ENCODE measurements around the gene AR. TPM values are rescaled to one million over a fixed set of nuclear protein-coding genes. Genes with fewer than 3 reads are reported as not detected.

Gene AR
- total RNA-seq: 22.8 and 24.1 TPM in 2 replicates
- 6.1 TPM for polyA plus RNA-seq (2012)

GRCh38 chrX:67543818-67544217 is at the start of gene AR:
Gene AR (plus strand): TSS chrX:67544021. CDS start chrX:67545147, 1,126 bp downstream.
- DNase-seq (ENCODE audit: low read depth): peak; percentile 83

GRCh38 chrX:67500617-67501016 is 43.2 kb upstream of the AR start:
- no peak for DNase-seq (ENCODE audit: low read depth)

- DNase-seq (ENCODE audit: low read depth): no peak
Measured at GRCh38 chrX:67503004-67503403, 40.8 kb upstream of the AR start.

- no peak for DNase-seq (ENCODE audit: low read depth)
Measured at GRCh38 chrX:67503453-67503852, 40.4 kb upstream of the AR start.

GRCh38 chrX:67520671-67521070 is 23.1 kb upstream of the AR start:
- no peak for DNase-seq (ENCODE audit: low read depth)

- DNase-seq (ENCODE audit: low read depth): peak; percentile 42
Measured at GRCh38 chrX:67523002-67523681, 20.7 kb upstream of the AR start.

- DNase-seq (ENCODE audit: low read depth): peak; percentile 5
Measured at GRCh38 chrX:67523932-67524331, 19.9 kb upstream of the AR start.

GRCh38 chrX:67524428-67524827 is 19.4 kb upstream of the AR start:
- DNase-seq (ENCODE audit: low read depth): no peak

GRCh38 chrX:67524950-67525691 is 18.7 kb upstream of the AR start:
- peak; percentile 12 for DNase-seq (ENCODE audit: low read depth)

- DNase-seq (ENCODE audit: low read depth): no peak
Measured at GRCh38 chrX:67536564-67536963, 7.3 kb upstream of the AR start.

GRCh38 chrX:67538383-67538782 is 5.4 kb upstream of the AR start:
- DNase-seq (ENCODE audit: low read depth): no peak

GRCh38 chrX:67544281-67545035 is 637 bp downstream of the AR start:
- peak; percentile 48 for DNase-seq (ENCODE audit: low read depth)

GRCh38 chrX:67545036-67545821 is 1.4 kb downstream of the AR start:
- peak; percentile 80 for DNase-seq (ENCODE audit: low read depth)

GRCh38 chrX:67545893-67546495 is 2.2 kb downstream of the AR start:
- peak; percentile 39 for DNase-seq (ENCODE audit: low read depth)

GRCh38 chrX:67546496-67547423 is 2.9 kb downstream of the AR start:
- DNase-seq (ENCODE audit: low read depth): peak; percentile 22

GRCh38 chrX:67555578-67556203 is 11.9 kb downstream of the AR start:
- DNase-seq (ENCODE audit: low read depth): peak; percentile 24

GRCh38 chrX:67558267-67558666 is 14.4 kb downstream of the AR start:
- DNase-seq (ENCODE audit: low read depth): no peak

GRCh38 chrX:67563469-67564448 is 19.9 kb downstream of the AR start:
- peak; percentile 79 for DNase-seq (ENCODE audit: low read depth)

All from myocyte (in vitro differentiated cells).